ENCODE measurements around the gene SPAG5.

SPAG5 gene

GRCh38 chr17:28573966-28574480 is 24.8 kb downstream of the SPAG5 start:
- H3K4me3 ChIP-seq (ENCODE audit: control insufficient read depth in 1 of 7, extremely low read depth in 1 of 7, insufficient read depth in 4 of 7, low read depth in 2 of 7, low read length in 6 of 7) = no peak overlapping the region
- no peaks in the 10 kb centered on the region for H3K9me3 ChIP-seq (ENCODE audit: control extremely low read depth in 1 of 5, control insufficient read depth in 4 of 5, insufficient read depth in 2 of 5, low read depth in 1 of 5, low read length in 4 of 5)
- H3K27me3 ChIP-seq (replicated peaks in 2 of 5; ENCODE audit: control insufficient read depth in 4 of 5, insufficient read depth in 5 of 5, low read length in 4 of 5) = no peaks in the 10 kb centered on the region
- WGBS (ENCODE audit: insufficient coverage) = 100% methylated on average over 6 of the region's 6 CpGs
- H3K36me3 ChIP-seq (ENCODE audit: control insufficient read depth in 4 of 4, insufficient read depth in 4 of 4, low read length in 3 of 4) = peaks cover 4 to 31% (median 12%) of the 10 kb centered on the region in 4 experiments
- CTCF ChIA-PET = interaction anchor here (0.6 to 1.8 kb wide), 2 partner anchors 24 to 169 kb away, joined by 4 to 6 read pairs; partner anchors contain the start of gene SPAG5
- peaks cover 3 to 37% (median 25%) of the 10 kb centered on the region in 4 experiments for H3K4me1 ChIP-seq (ENCODE audit: control extremely low read depth in 1 of 4, control insufficient read depth in 4 of 4, insufficient read depth in 4 of 4, low read length in 3 of 4)
- DNase-seq = no peak
- POLR2A ChIA-PET = no interaction called here
- no peak overlapping the region for H3K27ac ChIP-seq (ENCODE audit: insufficient read depth in 1 of 2, low read depth in 1 of 2, low read length in 2 of 2, poor library complexity in 1 of 2, severe bottlenecking in 2 of 2)

- Histone ChIP-seq H3K36me3 (ENCODE audit: control insufficient read depth in 4 of 4, insufficient read depth in 4 of 4, low read length in 3 of 4) (peaks cover 2 to 26% (median 8%) of the 10 kb centered on the region in 4 experiments), H3K27me3 (replicated peaks in 2 of 5; ENCODE audit: control insufficient read depth in 4 of 5, insufficient read depth in 5 of 5, low read length in 4 of 5) (no peaks in the 10 kb centered on the region), H3K27ac (ENCODE audit: insufficient read depth in 1 of 2, low read depth in 1 of 2, low read length in 2 of 2, poor library complexity in 1 of 2, severe bottlenecking in 2 of 2) (no peak overlapping the region), H3K9me3 (ENCODE audit: control extremely low read depth in 1 of 5, control insufficient read depth in 4 of 5, insufficient read depth in 2 of 5, low read depth in 1 of 5, low read length in 4 of 5) (no peaks in the 10 kb centered on the region), H3K4me3 (ENCODE audit: control insufficient read depth in 1 of 7, extremely low read depth in 1 of 7, insufficient read depth in 4 of 7, low read depth in 2 of 7, low read length in 6 of 7) (no peak overlapping the region), H3K4me1 (ENCODE audit: control extremely low read depth in 1 of 4, control insufficient read depth in 4 of 4, insufficient read depth in 4 of 4, low read length in 3 of 4) (peaks cover 3 to 37% (median 25%) of the 10 kb centered on the region in 4 experiments)
- 99% methylated on average over 7 of the region's 9 CpGs for WGBS (ENCODE audit: insufficient coverage)
- ChIA-PET CTCF (interaction anchor here (1.1 to 1.8 kb wide), 2 partner anchors 23 to 25 kb away, joined by 3 to 6 read pairs; partner anchors contain the start of gene SPAG5), POLR2A (no interaction called here)
- no peak for DNase-seq
Observed at GRCh38 chr17:28573521-28573920, 25.3 kb downstream of the SPAG5 start.

GRCh38 chr17:28573040-28573380 is 25.8 kb downstream of the SPAG5 start:
- POLR2A ChIA-PET = no interaction called here
- peaks cover 3 to 37% (median 26%) of the 10 kb centered on the region in 4 experiments for H3K4me1 ChIP-seq (ENCODE audit: control extremely low read depth in 1 of 4, control insufficient read depth in 4 of 4, insufficient read depth in 4 of 4, low read length in 3 of 4)
- DNase-seq = no peak

GRCh38 chr17:28572259-28573039 is 26.4 kb downstream of the SPAG5 start:
- H3K27me3 ChIP-seq (replicated peaks in 2 of 5; ENCODE audit: control insufficient read depth in 4 of 5, insufficient read depth in 5 of 5, low read length in 4 of 5) = no peaks in the 10 kb centered on the region
- CTCF ChIA-PET = interaction anchor here (0.7 to 3.0 kb wide), 4 partner anchors 20 to 39 kb away, joined by 3 to 12 read pairs (median 4); no protein-coding TSS in a partner anchor
- H3K4me1 ChIP-seq (ENCODE audit: control extremely low read depth in 1 of 4, control insufficient read depth in 4 of 4, insufficient read depth in 4 of 4, low read length in 3 of 4) = peaks cover 3 to 42% (median 30%) of the 10 kb centered on the region in 4 experiments
- H3K4me3 ChIP-seq (ENCODE audit: control insufficient read depth in 1 of 7, extremely low read depth in 1 of 7, insufficient read depth in 4 of 7, low read depth in 2 of 7, low read length in 6 of 7) = peak overlapping the region in 6 of 7 experiments; percentile 78 to 97 (median 90)
- no peak overlapping the region for H3K27ac ChIP-seq (ENCODE audit: insufficient read depth in 1 of 2, low read depth in 1 of 2, low read length in 2 of 2, poor library complexity in 1 of 2, severe bottlenecking in 2 of 2)
- POLR2A ChIA-PET = no interaction called here
- H3K9me3 ChIP-seq (ENCODE audit: control extremely low read depth in 1 of 5, control insufficient read depth in 4 of 5, insufficient read depth in 2 of 5, low read depth in 1 of 5, low read length in 4 of 5) = no peaks in the 10 kb centered on the region
- peaks cover 0 to 15% (median 2%) of the 10 kb centered on the region in 4 experiments for H3K36me3 ChIP-seq (ENCODE audit: control insufficient read depth in 4 of 4, insufficient read depth in 4 of 4, low read length in 3 of 4)
- 71% methylated on average over 5 of the region's 5 CpGs for WGBS (ENCODE audit: insufficient coverage)
- DNase-seq = no peak

More at GRCh38 chr17:28573040-28573380, 25.8 kb downstream of the SPAG5 start:
- Histone ChIP-seq H3K9me3 (ENCODE audit: control extremely low read depth in 1 of 5, control insufficient read depth in 4 of 5, insufficient read depth in 2 of 5, low read depth in 1 of 5, low read length in 4 of 5) (no peaks in the 10 kb centered on the region), H3K27ac (ENCODE audit: insufficient read depth in 1 of 2, low read depth in 1 of 2, low read length in 2 of 2, poor library complexity in 1 of 2, severe bottlenecking in 2 of 2) (no peak overlapping the region), H3K27me3 (replicated peaks in 2 of 5; ENCODE audit: control insufficient read depth in 4 of 5, insufficient read depth in 5 of 5, low read length in 4 of 5) (no peaks in the 10 kb centered on the region), H3K4me3 (ENCODE audit: control insufficient read depth in 1 of 7, extremely low read depth in 1 of 7, insufficient read depth in 4 of 7, low read depth in 2 of 7, low read length in 6 of 7) (no peak overlapping the region), H3K36me3 (ENCODE audit: control insufficient read depth in 4 of 4, insufficient read depth in 4 of 4, low read length in 3 of 4) (peaks cover 0 to 21% (median 3%) of the 10 kb centered on the region in 4 experiments)
- CTCF ChIA-PET = interaction anchor here (0.7 to 3.0 kb wide), 3 partner anchors 23 to 39 kb away, joined by 3 to 12 read pairs (median 3); no protein-coding TSS in a partner anchor

- Histone ChIP-seq H3K36me3 (ENCODE audit: control insufficient read depth in 4 of 4, insufficient read depth in 4 of 4, low read length in 3 of 4) (peaks cover 0 to 10% (median 2%) of the 10 kb centered on the region in 4 experiments), H3K27ac (ENCODE audit: insufficient read depth in 1 of 2, low read depth in 1 of 2, low read length in 2 of 2, poor library complexity in 1 of 2, severe bottlenecking in 2 of 2) (peak within 1 kb of the TSS; percentile 27 to 79), H3K4me3 (ENCODE audit: control insufficient read depth in 1 of 7, extremely low read depth in 1 of 7, insufficient read depth in 4 of 7, low read depth in 2 of 7, low read length in 6 of 7) (peak within 1 kb of the TSS; percentile 78 to 97 (median 89)), H3K4me1 (ENCODE audit: control extremely low read depth in 1 of 4, control insufficient read depth in 4 of 4, insufficient read depth in 4 of 4, low read length in 3 of 4) (peaks cover 8 to 37% (median 27%) of the 10 kb centered on the region in 4 experiments), H3K27me3 (replicated peaks in 2 of 5; ENCODE audit: control insufficient read depth in 4 of 5, insufficient read depth in 5 of 5, low read length in 4 of 5) (no peaks in the 10 kb centered on the region), H3K9me3 (ENCODE audit: control extremely low read depth in 1 of 5, control insufficient read depth in 4 of 5, insufficient read depth in 2 of 5, low read depth in 1 of 5, low read length in 4 of 5) (no peaks in the 10 kb centered on the region)
- ChIA-PET CTCF (interaction anchor here (0.6 to 3.0 kb wide), 4 partner anchors 21 to 51 kb away, joined by 3 to 12 read pairs (median 4); no protein-coding TSS in a partner anchor), POLR2A (interaction anchor here (0.6 kb wide), 1 partner anchor 36 kb away, joined by 3 read pairs; no protein-coding TSS in a partner anchor)
- peak; percentile 90 to 92 (median 91) for DNase-seq
- under 1% methylated on average over 46 of the region's 49 CpGs for WGBS (ENCODE audit: insufficient coverage)
Observed at GRCh38 chr17:28571361-28572122, 27.3 kb downstream of the SPAG5 start, which contains the start of gene PIGS. Gene PIGS, minus strand, starts transcription at chr17:28571524. Its CDS starts 28 bp downstream, at chr17:28571496.

- 3% methylated on average over 37 of the region's 39 CpGs for WGBS (ENCODE audit: insufficient coverage)
- peaks cover 8 to 35% (median 26%) of the 10 kb centered on the region in 4 experiments for H3K4me1 ChIP-seq (ENCODE audit: control extremely low read depth in 1 of 4, control insufficient read depth in 4 of 4, insufficient read depth in 4 of 4, low read length in 3 of 4)
- H3K36me3 ChIP-seq (ENCODE audit: control insufficient read depth in 4 of 4, insufficient read depth in 4 of 4, low read length in 3 of 4) = peaks cover 0 to 10% (median 2%) of the 10 kb centered on the region in 4 experiments
- no peaks in the 10 kb centered on the region for H3K27me3 ChIP-seq (replicated peaks in 2 of 5; ENCODE audit: control insufficient read depth in 4 of 5, insufficient read depth in 5 of 5, low read length in 4 of 5)
- CTCF ChIA-PET = interaction anchor here (0.6 to 3.0 kb wide), 7 partner anchors 11 to 51 kb away, joined by 3 to 12 read pairs (median 4); no protein-coding TSS in a partner anchor
- POLR2A ChIA-PET = interaction anchor here (0.6 kb wide), 1 partner anchor 35 kb away, joined by 3 read pairs; no protein-coding TSS in a partner anchor
- peak in 1 of 3 donors; percentile 39 for DNase-seq
- H3K9me3 ChIP-seq (ENCODE audit: control extremely low read depth in 1 of 5, control insufficient read depth in 4 of 5, insufficient read depth in 2 of 5, low read depth in 1 of 5, low read length in 4 of 5) = no peaks in the 10 kb centered on the region
- peak overlapping the region; percentile 78 to 97 (median 89) for H3K4me3 ChIP-seq (ENCODE audit: control insufficient read depth in 1 of 7, extremely low read depth in 1 of 7, insufficient read depth in 4 of 7, low read depth in 2 of 7, low read length in 6 of 7)
- peak overlapping the region in 1 of 2 experiments; percentile 79 for H3K27ac ChIP-seq (ENCODE audit: insufficient read depth in 1 of 2, low read depth in 1 of 2, low read length in 2 of 2, poor library complexity in 1 of 2, severe bottlenecking in 2 of 2)
Observed at GRCh38 chr17:28570716-28571360, 28.0 kb downstream of the SPAG5 start.

Measured in common myeloid progenitor, CD34-positive (primary cell).